A204.1 (cell line): Measurements from ENCODE around the gene ATP2B1.

Source experiments
- FAIRE-seq: peaks from 2 replicates; lab custom pipeline; 2012; peaks lifted over from hg19 to GRCh38; lab: Jason Lieb, UNC

Gene ATP2B1

DNA sequence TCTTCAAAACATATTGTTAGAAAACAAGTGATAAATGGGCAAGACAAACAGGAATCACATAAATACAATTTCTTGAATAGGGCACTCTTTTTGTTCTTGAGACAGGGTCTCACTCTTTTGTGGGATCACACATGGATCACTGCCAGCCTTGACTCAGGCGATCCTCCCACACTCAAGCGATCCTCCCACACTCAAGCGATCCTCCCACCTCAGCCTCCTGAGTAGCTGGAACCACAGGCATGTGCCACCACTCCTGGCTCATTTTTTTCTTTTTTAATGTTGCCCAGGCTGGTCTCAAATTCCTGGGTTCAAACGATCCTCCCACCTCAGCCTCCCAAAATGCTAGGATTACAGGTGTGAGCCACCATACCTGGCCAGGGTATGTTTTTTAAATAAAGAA, 57.4 kb downstream of the ATP2B1 start:
- no peak for FAIRE-seq

DNA sequence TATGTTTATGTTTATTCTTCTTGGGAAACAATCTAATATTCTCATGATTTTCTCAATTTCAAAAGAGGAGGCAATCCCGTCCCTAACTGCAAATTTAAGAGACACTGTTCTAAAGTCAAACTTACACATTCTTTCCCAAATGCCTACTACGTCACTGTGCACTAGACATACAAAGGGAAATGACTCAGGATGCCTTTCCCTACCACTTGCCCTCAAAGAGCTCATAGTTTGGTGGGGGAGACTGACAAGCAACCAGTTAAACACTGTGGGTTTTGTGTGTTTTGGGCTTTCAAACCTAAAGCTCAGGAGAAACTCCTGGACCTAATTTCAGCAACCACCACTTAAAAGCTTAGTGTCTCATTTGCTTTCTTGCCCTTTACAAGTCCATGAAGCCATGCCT, 58.4 kb downstream of the ATP2B1 start:
- FAIRE-seq: no peak

DNA sequence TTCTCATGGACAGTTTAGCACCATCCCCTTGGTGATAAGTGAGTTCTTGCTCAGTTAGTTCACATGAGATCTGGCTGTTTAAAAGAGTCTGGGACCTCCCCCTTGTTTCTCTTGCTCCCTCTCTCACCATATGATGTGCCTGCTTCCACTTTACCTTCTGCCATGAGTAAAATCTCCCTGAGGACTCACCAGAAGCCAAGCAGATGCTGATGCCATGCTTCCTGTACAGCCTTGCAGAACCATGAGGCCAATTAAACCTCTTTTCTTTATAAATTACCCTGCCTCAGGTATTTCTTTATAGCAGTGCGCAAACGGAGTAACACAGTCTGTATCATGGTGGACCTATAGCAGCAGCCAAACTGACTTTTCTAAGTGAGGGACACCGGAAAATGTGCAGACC, 58.8 kb downstream of the ATP2B1 start:
- FAIRE-seq: no peak

DNA sequence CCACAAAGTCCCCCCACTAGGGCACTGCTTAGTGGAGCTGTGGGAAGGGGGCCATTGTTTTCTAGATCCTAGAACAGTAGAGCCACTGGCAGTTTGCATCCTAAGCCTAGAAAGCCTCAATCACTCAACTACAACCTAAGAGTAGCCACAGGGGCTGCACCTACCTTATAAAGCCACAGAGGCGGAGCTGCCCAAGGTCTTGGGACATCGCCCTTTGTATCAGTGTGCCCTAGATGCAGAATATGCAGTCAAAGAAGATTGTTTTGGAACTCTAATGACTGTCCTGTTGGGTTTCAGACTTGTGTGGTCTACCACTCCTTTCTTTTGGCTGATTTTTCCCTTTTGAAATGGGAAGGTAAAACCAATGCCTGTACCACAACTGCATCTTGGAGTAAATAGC, 59.5 kb downstream of the ATP2B1 start:
- no peak for FAIRE-seq

DNA sequence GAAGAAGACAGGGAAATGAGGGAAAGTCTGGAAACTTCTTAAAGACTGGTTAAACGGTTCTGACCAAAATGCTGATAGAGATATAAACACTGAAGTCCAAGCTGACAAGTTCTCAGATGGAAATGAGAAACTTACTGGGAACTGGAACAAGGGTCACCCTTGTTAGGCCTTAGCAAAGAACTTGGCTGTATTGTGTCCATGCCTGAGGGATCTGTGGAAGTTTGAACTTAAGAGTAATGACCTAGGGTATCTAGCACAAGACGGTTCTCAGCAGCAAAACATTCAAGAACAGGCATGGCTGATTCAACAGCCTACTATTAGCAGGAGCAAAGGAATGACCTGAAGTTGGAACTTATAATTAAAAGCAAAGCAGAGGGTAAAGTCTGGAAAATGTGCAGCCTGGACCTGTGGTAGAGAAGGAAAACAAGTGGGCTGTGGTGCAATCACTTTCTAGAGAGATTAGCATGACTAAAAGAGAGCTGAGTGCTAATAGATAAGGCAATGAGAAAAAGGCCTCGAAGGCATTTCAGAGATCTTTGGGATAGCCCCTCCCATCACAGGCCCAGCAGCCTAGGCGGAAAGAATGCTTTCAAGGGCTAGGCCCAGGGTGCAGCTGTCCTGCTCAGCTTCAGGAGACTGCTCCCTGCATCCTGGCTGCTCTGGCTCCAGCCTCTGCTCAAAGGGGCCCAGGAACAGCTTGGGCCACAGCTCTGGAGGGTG, 60.3 kb downstream of the ATP2B1 start:
- FAIRE-seq: no peak

DNA sequence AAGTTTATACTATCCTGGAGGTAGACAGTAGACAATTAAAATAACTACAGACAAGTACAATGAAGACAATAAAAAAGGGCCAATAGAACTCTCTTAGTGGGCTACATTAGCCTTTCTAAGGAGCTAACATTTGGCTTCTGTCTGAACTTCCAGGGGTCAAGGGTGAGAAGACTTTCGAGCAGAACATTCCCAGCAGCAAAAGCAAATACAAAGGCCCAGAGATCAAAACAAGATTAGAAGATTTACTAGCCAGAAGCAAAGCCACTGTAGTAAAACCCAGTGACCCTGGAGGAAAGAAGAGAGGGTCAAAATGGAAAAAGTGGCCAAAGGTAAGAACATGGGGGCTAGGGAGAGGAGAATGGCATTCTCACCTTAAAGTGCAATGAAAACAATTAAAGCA, 63.2 kb downstream of the ATP2B1 start:
- FAIRE-seq: no peak

DNA sequence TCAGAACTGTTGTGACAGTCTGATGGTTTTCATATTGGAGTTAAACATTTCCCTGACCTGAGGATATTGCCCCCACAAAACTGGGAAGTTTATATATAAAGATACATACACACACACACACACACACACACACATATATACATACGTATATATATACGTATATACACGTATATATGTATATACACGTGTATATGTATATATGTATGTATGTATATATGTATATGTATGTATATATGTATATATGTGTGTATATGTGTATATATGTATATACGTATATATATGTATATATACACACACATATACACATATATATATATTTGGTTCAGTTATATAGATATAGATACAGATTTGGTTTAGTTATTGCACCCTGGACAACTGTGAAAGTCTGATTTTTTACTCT, 65.7 kb downstream of the ATP2B1 start:
- no peak for FAIRE-seq

DNA sequence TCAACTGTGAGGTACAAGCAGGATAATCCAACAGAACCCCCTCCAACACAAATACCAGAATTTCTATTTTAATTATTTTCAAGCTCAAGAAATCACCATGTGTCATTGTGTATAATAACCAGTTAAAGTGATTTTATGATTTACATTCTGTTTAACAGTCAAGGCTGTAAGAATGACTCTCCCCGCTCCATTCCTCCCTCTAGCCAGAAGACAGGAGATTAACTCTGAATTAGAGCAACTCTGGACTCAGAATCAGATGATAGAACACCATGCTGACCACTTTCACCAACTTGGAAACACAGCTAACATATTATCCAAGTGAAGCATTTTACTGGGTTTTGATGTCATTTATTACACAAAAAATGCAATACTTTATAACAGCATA, 71.9 kb downstream of the ATP2B1 start:
- FAIRE-seq: no peak

DNA sequence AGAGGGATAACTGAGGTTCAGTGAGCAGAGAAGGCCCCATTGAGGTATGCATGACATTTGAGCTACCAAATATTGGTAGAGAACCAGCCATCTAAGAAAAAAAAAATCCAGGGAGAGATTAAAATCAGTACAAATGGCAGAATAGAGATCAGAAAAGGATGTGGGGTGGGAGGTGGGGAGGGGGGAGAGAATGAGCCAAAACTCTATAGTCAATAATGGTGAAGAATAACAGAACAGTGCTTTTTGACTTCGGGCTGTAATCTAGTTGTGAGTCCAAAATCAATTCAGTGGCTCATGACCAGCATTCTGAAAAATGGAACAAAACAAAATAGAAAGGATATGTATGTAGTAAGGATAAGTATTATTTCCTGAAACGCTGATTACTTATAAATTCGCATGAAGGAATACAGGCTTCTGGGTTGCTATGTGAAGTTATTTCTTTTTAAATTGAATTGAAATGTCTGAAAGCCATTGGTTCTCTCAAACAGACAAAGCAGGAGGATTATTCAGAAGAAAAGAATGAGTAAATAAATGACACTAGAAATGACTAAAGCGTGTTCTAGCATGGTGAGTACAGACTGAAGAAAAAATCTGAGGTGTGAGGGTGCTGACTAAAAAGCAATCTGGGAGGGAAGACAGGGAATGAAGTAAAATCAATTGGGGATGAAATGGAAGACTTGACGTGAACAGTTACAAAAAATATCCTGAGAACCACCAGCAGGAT, 72.4 kb downstream of the ATP2B1 start:
- no peak for FAIRE-seq

DNA sequence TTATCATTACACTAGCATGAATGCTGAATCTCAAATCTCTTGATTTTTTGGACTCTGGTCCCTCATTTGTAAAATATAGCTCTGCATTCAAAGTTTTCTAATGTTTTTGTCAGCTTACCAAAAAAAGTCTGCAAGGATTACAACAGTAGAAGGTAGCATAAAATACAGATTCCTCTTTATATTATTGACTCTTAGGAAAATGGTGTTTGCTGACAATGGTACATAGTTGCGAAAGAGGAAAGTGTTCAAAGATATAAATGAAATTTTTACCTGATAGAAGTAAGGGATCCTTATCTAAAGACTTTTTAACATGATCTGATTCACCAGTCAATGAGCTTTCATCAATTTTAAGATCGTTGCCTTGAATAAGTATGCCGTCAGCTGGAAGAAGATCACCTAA, 74.1 kb downstream of the ATP2B1 start:
- FAIRE-seq: no peak

DNA sequence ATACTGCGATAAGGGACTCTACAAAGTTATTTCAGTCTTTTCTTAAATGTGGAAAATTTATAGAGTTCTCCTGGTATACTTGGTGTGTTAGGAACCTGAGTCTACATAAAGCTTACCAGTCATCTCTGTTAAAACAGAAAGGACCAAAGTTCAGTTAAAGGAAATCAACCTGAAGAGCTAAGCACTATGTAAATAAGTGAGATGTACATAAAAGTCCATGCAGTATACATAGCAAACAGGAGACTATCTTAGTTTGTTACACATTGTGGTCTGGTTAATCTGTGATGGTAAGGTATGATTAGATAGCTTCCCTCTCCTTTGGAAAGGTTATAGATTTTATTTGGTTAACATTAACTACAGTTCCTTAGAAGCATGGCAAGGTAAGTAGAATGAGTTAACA, 75.9 kb downstream of the ATP2B1 start:
- FAIRE-seq: no peak

DNA sequence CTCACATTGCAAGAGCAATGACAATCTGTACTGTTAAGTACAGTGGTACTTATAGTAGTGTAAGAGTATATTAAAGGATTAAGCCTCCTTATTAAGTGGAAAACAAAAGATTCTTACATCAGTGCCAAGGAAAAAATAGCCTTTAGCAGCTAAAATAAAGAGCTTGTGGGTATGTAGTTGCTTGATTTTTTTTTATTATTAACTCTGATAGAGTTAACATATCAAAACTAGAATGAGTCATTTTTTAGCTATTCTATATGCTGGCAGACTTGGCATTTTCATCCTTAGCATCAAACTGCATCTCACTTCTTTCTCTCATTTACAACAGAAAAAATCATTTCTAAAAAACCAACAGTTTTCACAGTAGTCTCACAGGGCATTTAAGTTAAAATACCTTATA, 86.5 kb downstream of the ATP2B1 start:
- FAIRE-seq: no peak

DNA sequence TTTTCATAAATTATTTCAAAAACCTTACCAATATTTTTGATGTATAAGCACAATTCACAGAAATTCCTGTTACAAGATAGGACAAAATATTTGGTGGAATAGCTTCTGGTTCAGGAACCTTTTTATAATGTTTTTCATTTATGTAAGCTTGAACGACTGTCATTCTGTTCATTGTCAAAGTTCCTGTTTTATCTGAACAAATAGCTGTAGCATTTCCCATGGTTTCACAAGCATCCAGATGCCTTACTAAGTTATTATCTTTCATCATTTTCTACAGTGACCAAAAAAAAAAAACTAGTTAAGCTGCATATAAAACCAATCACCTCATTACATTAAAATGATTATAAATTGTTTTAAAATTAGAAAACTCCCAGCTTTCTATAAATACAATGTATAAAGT, 87.1 kb downstream of the ATP2B1 start:
- no peak for FAIRE-seq

DNA sequence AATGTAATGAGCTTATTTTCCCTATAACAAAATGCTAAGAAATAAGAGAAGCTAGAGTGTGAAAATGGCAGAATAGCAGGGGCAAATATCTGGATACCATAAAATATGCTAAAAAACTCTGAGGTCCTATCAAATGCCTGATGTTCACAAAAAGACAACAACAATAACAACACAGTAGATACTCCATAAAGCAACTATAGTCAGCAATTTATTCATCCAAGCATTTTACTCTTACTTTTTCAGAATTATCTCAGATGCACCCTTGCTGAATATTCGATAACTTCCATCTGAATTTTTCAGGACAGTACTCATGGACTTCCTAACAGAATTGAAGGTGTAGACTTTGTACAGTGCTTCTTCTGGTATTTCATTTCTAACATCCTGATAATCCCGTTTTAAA, 88.9 kb downstream of the ATP2B1 start:
- FAIRE-seq: no peak

DNA sequence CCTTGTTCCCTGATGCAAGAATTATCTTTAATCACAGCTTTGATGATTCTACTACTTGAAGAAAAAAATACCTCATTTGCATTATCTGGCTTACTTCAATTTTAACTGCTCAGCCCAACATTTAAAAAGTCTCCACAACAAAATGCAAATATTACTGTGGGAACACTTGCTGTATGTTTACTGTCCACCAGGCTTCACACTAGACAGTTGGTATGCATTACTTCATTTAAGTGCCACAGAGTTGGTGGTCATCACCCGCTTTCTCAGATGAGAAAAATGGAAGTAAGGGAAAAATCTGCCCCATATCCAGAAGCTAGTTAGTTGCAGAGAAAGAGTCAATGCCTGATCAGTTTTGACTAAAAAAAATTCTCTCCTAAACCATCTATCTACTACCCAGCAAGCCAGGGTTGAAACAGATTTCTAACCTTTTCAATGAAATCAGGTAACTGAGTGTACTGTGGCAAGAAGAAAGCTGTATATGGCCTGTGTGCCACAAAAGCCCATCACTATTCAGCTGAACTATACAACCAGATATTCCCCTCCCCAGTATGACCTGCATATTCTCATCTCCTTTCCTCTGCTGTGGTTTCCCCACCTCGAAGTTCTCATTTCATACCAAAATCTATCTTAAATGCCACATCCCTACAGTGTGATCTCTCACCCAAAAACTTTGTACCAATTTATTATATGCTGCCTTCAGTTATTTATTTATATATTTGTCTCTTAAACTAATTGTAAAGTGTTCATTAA, 90.3 kb downstream of the ATP2B1 start:
- FAIRE-seq: no peak

DNA sequence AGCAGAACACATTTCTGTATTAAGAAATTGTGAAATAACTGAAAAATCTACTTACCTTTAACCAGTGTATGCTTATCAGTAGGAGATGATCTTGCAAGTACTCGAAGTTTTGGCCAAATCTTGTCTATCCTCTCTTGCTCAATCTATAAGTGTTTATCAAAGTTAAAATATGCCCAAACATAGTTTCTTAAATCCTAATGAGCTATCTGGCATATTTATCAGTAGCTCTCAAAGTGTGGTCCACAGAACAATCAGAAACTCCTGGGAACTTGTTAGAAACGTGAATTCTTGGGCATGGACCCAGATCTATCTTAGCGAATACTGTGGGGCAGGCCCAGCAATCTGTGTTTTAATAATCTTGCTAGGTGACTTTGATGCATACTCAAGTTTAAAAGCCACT, 98.3 kb downstream of the ATP2B1 start:
- FAIRE-seq: no peak

DNA sequence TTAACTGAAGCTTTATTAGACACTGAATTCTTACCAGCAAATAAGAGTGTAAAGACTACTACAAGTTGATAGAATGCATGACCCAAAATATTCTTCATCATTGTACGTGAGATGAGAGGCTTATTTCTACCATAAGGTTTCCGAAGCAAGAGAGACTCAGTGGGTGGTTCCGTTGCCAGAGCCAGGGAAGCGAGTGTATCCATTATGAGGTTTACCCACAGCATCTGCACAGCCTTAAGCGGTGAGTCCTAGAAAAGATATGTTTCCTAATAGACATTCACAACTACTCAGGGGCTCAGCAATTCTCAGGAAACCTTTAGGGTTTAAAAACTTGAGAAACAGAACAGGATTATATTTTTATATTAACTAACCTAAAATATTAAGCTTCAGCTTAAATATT, 105.0 kb downstream of the ATP2B1 start:
- FAIRE-seq: no peak

DNA sequence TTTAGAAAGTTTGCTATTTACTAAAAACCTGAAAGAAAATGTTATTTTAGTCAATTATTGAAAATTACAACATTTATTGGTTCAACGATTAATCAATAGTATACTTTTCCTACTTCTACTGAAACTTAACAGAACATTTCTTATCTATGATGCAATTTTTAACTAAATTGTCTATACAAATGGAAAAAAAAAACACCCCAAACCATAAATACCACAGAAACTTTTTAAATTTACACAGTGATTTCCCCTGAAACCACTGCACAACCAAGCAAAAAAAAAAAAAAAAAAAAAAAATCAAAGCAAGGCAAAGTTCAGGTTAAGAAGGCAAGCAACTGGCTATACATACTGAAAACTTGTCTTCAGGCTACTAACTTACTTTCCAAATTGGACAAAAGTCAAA, 110.9 kb downstream of the ATP2B1 start:
- FAIRE-seq: no peak

DNA sequence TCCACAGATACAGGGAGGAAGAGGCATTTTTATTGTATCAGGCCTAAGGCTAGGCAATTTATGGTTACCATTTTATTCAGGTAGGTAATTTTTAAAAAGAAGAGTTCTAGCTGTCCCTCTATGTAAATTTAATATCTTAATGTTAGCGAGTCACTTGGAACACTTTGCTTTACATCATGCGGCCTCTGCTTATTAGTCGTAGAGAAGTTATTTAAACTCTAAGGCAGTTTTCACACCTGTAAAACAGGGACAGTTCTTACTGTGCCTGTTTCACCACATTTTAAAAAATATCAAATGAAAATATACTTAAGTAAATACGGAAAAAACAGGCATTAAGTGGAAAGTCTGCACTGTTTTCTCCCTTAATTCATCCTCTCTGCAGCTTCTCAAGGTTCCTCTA, 111.4 kb downstream of the ATP2B1 start:
- no peak for FAIRE-seq

DNA sequence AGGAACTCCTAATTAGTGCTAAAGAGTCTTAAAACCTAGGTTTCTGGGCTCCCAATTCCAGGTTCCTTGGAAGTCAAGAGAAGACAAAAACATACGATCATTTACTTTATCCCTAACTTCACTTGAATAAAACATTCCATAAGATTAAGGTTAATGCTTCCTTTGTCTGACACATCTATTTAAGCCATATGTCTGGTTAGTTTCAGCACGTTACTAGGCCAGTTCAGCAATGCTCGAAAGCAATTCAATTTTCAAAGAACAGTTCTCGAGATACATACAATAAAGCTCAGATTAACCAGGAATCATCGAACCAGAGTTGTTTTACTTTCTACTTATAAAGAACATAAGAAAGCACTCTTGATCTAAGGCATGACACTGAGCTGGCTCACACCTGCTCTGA, 114.8 kb downstream of the ATP2B1 start:
- FAIRE-seq: no peak

DNA sequence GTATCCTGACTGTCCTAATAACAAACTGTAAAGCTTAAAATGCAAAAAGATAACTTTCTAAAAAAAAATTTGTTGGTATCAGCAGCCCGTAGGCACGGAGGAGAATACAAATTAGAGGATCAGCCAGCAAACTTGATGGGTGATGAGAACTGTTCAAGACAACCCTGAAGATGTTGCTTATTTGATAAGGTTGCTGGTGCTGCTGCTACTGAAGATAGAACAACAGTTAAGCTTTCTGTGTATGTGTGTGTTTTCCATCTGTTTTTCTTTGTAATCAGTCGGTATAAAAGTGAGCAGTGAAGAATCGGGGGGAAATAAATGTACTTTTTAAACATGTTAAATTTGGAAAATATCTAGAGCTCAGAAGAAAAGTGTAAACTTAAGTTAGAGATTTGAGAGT, 115.4 kb downstream of the ATP2B1 start:
- FAIRE-seq: no peak

DNA sequence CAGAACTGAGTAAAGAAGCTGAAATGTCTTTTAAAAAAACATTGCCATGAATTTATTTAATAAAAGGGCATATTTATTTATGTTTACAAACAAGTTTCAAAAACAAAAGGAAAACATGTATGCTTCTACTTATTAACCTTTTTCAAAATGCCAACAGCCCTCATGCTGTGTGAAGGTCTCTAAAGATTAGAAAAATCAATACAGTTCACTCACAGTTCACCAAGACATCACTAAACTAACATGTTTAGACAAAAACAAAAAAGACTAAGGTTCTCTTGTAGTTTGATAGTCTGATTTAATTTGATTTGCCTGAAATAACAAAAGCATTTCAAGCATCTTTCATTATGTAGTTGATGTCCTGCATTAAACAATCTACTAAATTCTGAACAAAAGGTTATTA, 118.9 kb downstream of the ATP2B1 start:
- no peak for FAIRE-seq

DNA sequence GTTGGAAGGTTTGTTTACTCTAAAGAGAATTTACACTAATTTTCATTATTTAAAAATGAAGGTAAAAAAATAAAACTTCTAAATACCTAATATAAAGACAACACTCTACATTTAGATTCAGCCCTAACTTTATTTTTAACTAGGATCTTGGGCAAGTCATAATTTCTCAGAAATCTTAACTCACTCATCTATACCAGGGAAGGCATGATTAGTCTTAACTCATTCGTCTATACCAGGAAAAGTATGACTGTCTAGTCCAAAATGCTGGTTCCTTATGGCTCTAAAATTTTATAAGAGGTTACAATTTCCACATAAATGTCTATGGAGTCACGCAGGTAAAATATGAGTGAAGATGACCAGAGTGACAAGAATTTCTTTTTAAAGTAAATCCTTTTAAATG, 130.1 kb downstream of the ATP2B1 start:
- FAIRE-seq: no peak
